Measurements from ENCODE around the gene COL17A1. TPM values are rescaled to one million over a fixed set of nuclear protein-coding genes. Genes with fewer than 3 reads are reported as not detected.

COL17A1 gene
- total and polyA plus RNA-seq, 2 experiments from 2014 or later, result 0.18 TPM; not detected in 1

DNA sequence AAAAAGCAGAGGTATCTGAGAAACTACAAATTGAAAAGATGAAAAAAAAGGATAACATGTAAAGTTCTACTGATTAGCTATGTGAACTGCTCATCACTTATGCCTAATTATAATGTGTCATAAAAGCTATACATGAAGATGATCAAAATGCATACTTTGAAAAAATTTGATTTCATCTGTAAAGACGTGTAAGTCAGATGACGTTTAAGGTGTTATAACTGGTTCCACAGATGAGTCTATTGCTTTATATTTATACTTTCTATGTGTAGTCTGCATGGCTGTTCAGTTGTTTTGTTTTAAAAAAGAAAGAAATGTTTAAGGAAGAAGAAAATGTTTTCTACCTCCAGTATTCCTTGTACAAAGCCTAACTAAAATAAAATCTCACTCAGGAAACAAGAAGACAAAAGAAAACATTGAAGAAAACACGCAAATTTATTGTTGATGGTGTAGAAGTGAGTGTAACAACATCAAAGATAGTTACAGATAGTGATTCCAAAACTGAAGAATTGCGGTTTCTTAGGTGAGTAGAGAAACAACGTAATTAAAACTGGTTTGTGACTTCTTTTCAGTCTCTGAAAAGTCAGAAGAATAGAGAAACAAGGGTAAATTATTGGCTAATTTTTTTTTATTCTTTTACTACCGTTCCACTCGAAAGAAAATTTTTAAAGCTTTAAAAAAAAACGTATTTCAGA lies 80.4 kb downstream of the COL17A1 start:
- Histone ChIP-seq H3K36me3 (peaks cover 39% of the 10 kb centered on the region), H3K27me3 (no peaks in the 10 kb centered on the region)

DNA sequence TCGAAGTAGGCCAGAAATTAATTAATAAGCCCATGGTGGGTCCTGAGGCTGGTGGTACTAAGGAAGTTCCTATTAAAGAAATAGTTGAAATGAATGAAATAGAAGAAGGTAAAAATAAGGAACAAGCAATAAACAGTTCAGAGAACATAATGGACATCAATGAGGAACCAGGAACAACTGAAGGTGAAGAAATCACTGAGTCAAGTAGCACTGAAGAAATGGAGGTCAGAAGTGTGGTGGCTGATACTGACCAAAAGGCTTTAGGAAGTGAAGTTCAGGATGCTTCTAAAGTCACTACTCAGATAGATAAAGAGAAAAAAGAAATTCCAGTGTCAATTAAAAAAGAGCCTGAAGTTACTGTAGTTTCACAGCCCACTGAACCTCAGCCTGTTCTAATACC lies 82.8 kb downstream of the COL17A1 start:
- Histone ChIP-seq H3K27me3 (no peaks in the 10 kb centered on the region), H3K9me3 (ENCODE audit: low read depth) (no peaks in the 10 kb centered on the region), H3K4me1 (ENCODE audit: low read depth) (no peaks in the 10 kb centered on the region), H3K4me3 (no peak overlapping the region), H3K27ac (no peak overlapping the region), H3K36me3 (peaks cover 46% of the 10 kb centered on the region)
- no peak for DNase-seq (ENCODE audit: low read depth in 1 of 2, low spot score in 1 of 2)
- TF ChIP-seq, protein P1, sequence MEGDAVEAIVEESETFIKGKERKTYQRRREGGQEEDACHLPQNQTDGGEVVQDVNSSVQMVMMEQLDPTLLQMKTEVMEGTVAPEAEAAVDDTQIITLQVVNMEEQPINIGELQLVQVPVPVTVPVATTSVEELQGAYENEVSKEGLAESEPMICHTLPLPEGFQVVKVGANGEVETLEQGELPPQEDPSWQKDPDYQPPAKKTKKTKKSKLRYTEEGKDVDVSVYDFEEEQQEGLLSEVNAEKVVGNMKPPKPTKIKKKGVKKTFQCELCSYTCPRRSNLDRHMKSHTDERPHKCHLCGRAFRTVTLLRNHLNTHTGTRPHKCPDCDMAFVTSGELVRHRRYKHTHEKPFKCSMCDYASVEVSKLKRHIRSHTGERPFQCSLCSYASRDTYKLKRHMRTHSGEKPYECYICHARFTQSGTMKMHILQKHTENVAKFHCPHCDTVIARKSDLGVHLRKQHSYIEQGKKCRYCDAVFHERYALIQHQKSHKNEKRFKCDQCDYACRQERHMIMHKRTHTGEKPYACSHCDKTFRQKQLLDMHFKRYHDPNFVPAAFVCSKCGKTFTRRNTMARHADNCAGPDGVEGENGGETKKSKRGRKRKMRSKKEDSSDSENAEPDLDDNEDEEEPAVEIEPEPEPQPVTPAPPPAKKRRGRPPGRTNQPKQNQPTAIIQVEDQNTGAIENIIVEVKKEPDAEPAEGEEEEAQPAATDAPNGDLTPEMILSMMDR (IDR thresholded peaks at IDR 0.05; ENCODE audit: low read depth, low read length), result no peak

More for the DNA sequence above, 80.4 kb downstream of the COL17A1 start:
- Histone ChIP-seq H3K27ac (no peak overlapping the region), H3K4me3 (no peak overlapping the region), H3K9me3 (ENCODE audit: low read depth) (no peaks in the 10 kb centered on the region), H3K4me1 (ENCODE audit: low read depth) (no peaks in the 10 kb centered on the region)
- TF ChIP-seq, protein P1 (IDR thresholded peaks at IDR 0.05; ENCODE audit: low read depth, low read length), result no peak
- no peak for DNase-seq (ENCODE audit: low read depth in 1 of 2, low spot score in 1 of 2)

GRCh38 chr10:103998805-103999204 lies 86.9 kb downstream of the COL17A1 start:
- TF ChIP-seq, protein P1 (IDR thresholded peaks at IDR 0.05; ENCODE audit: low read depth, low read length), result no peak

GRCh38 chr10:103995134-103995533 lies 90.5 kb downstream of the COL17A1 start:
- H3K9me3 ChIP-seq (ENCODE audit: low read depth), result no peaks in the 10 kb centered on the region
- no peaks in the 10 kb centered on the region for H3K27me3 ChIP-seq
- peaks cover 20% of the 10 kb centered on the region for H3K36me3 ChIP-seq
- no peak overlapping the region for H3K27ac ChIP-seq
- no peak overlapping the region for H3K4me3 ChIP-seq
- TF ChIP-seq, protein P1 (IDR thresholded peaks at IDR 0.05; ENCODE audit: low read depth, low read length), result no peak
- H3K4me1 ChIP-seq (ENCODE audit: low read depth), result no peaks in the 10 kb centered on the region
- DNase-seq (ENCODE audit: low read depth in 1 of 2, low spot score in 1 of 2), result no peak

More at GRCh38 chr10:103998805-103999204, 86.9 kb downstream of the COL17A1 start:
- Histone ChIP-seq H3K27me3 (no peaks in the 10 kb centered on the region), H3K27ac (no peak overlapping the region), H3K36me3 (peaks cover 33% of the 10 kb centered on the region), H3K4me3 (no peak overlapping the region), H3K4me1 (ENCODE audit: low read depth) (no peaks in the 10 kb centered on the region), H3K9me3 (ENCODE audit: low read depth) (no peaks in the 10 kb centered on the region)
- DNase-seq (ENCODE audit: low read depth in 1 of 2, low spot score in 1 of 2), result no peak

GRCh38 chr10:103991393-103992128 lies 94.1 kb downstream of the COL17A1 start:
- TF ChIP-seq, protein P1 (IDR thresholded peaks at IDR 0.05; ENCODE audit: low read depth, low read length), result no peak
- DNase-seq (ENCODE audit: low read depth in 1 of 2, low spot score in 1 of 2), result no peak
- Histone ChIP-seq H3K4me3 (no peak overlapping the region), H3K36me3 (peaks cover 7% of the 10 kb centered on the region), H3K27ac (no peak overlapping the region), H3K9me3 (ENCODE audit: low read depth) (no peaks in the 10 kb centered on the region), H3K4me1 (ENCODE audit: low read depth) (peaks cover 18% of the 10 kb centered on the region), H3K27me3 (no peaks in the 10 kb centered on the region)
